PC-9 (cell line): ENCODE results near the gene CYP2C8. TPM values are rescaled to one million over a fixed set of nuclear protein-coding genes. Genes with fewer than 3 reads are reported as not detected.
"Not testable (repeated sequence)": the region's sequence is repeated elsewhere in the genome, so short reads cannot be mapped to it uniquely, and the experiment has no call there.

ENCODE experiments used
- BruUV-seq: library from RNA; stranded (reverse); fragments of 400-500 nt; replicated peaks from 2 replicates; lab custom pipeline; 2021; lab: Mats Ljungman, UMichigan
- CTCF ChIA-PET: fragments of 300-600 bp; sonication (Branson Sonifier 250); formaldehyde crosslinking; loops from one replicate; lab custom pipeline; 2022; ENCODE audit warnings: antibody characterized with exemption; lab: Charles Lee
- POLR2A ChIA-PET: fragments of 300-600 bp; sonication (Branson Sonifier 250); formaldehyde crosslinking; loops from one replicate; lab custom pipeline; 2022; ENCODE audit warnings: antibody characterized with exemption; ENCODE audit not compliant: unreplicated experiment; lab: Charles Lee
- DNase-seq, 2 experiments: peaks; one replicate each; pipeline versions ENCODE4 v3.0.0 to v3.0.0-alpha.2; 2015 to 2022; ENCODE audit warnings: mixed read lengths in 1 of 2
- H2AFZ ChIP-seq: fragments of 200-600 bp; sonication (generic); 2 replicates; pipeline ENCODE4 v1.8.1; 2017; ENCODE audit warnings: antibody characterized with exemption
- H3F3A ChIP-seq: fragments of 200-600 bp; sonication (generic); 2 replicates; pipeline ENCODE4 v1.8.1; 2017; ENCODE audit warnings: antibody characterized with exemption, mild to moderate bottlenecking, low read depth; ENCODE audit not compliant: insufficient read depth
- H3K27ac ChIP-seq: fragments of 200-600 bp; sonication (generic); 2 replicates; pipeline ENCODE4 v1.6.1; 2016; ENCODE audit warnings: mixed run types
- H3K27me3 ChIP-seq: fragments of 200-600 bp; sonication (generic); 2 replicates; pipeline ENCODE4 v1.6.1; 2016; ENCODE audit warnings: low read depth, mixed run types; ENCODE audit not compliant: insufficient read depth
- H3K36me3 ChIP-seq: fragments of 200-600 bp; sonication (generic); 2 replicates; pipeline ENCODE4 v1.6.1; 2016; ENCODE audit warnings: low read depth, mixed run types
- H3K4me1 ChIP-seq: fragments of 200-600 bp; sonication (generic); replicated peaks from 2 replicates; pipeline ENCODE4 v1.6.1; 2016; ENCODE audit warnings: mixed run types; ENCODE audit not compliant: insufficient read depth
- H3K4me2 ChIP-seq: fragments of 200-600 bp; sonication (generic); 2 replicates; pipeline ENCODE4 v1.6.1; 2017; ENCODE audit warnings: mixed run types
- H3K4me3 ChIP-seq: fragments of 200-600 bp; sonication (generic); 2 replicates; pipeline ENCODE4 v1.6.1; 2016; ENCODE audit warnings: mixed run types
- H3K79me2 ChIP-seq: fragments of 200-600 bp; sonication (generic); 2 replicates; pipeline ENCODE4 v1.6.1; 2017; ENCODE audit warnings: low read depth, mixed run types
- H3K9me2 ChIP-seq: fragments of 200-600 bp; sonication (generic); 2 replicates; pipeline ENCODE4 v1.8.1; 2017; ENCODE audit warnings: mild to moderate bottlenecking; ENCODE audit not compliant: insufficient read depth
- H3K9me3 ChIP-seq: fragments of 200-600 bp; sonication (generic); 2 replicates; pipeline ENCODE4 v1.8.1; 2016; ENCODE audit warnings: low read depth; ENCODE audit not compliant: insufficient read depth
- H4K20me1 ChIP-seq: fragments of 200-600 bp; sonication (generic); 2 replicates; pipeline ENCODE4 v1.8.1; 2017; ENCODE audit not compliant: insufficient read depth
- CTCF ChIP-seq: fragments of 200-600 bp; sonication (generic); conservative IDR thresholded peaks from 2 replicates; pipeline ENCODE4 v1.6.1; 2017; ENCODE audit warnings: mixed run types, antibody characterized with exemption, mild to moderate bottlenecking, moderate library complexity
- EZH2 ChIP-seq: fragments of 200-600 bp; sonication (generic); IDR thresholded peaks from 2 replicates; pipeline ENCODE4 v1.8.0; 2017; ENCODE audit warnings: antibody characterized with exemption, low read depth
- intact Hi-C: fragments of 100-400 bp; cut with micrococcal nuclease; formaldehyde crosslinking; loops from one replicate; pipeline ENCODE4 v1.10.0; 2022; ENCODE audit not compliant: unreplicated experiment
- total RNA-seq: library from RNA; stranded (reverse); gene quantifications from 2 replicates; pipeline ENCODE4 v1.2.3, GENCODE V29; 2021

Gene CYP2C8
- total RNA-seq, 1 experiment from 2014 or later, result not detected

- H3K4me1 ChIP-seq, result no peaks in the 10 kb centered on the region
- H3K4me2 ChIP-seq, result no peak overlapping the region
- H3K36me3 ChIP-seq, result no peaks in the 10 kb centered on the region
- no peak overlapping the region for H3K27ac ChIP-seq
- no TSS peak for BruUV-seq
- no peaks in the 10 kb centered on the region for H3F3A ChIP-seq
- no peak for TF ChIP-seq CTCF
- TF ChIP-seq EZH2, result no peak
- no peak overlapping the region for H3K4me3 ChIP-seq
- ChIA-PET CTCF (no interaction called here), POLR2A (no interaction called here)
- H3K9me3 ChIP-seq, result no peaks in the 10 kb centered on the region
- no peaks in the 10 kb centered on the region for H3K79me2 ChIP-seq
- H3K27me3 ChIP-seq, result no peaks in the 10 kb centered on the region
- DNase-seq, result no peak
- H3K9me2 ChIP-seq, result no peaks in the 10 kb centered on the region
- intact Hi-C loops, result no loop called here
- no peaks in the 10 kb centered on the region for H4K20me1 ChIP-seq
- no peak overlapping the region for H2AFZ ChIP-seq
Measured at GRCh38 chr10:95071107-95071660, 1.9 kb upstream of the CYP2C8 start.

GRCh38 chr10:95064125-95064524, 5.2 kb downstream of the CYP2C8 start:
- BruUV-seq, H3K27me3 ChIP-seq, H3K4me2 ChIP-seq, intact Hi-C loops, H2AFZ ChIP-seq, H4K20me1 ChIP-seq, H3K4me1 ChIP-seq, H3K79me2 ChIP-seq, H3K36me3 ChIP-seq, CTCF ChIA-PET, H3K9me3 ChIP-seq, H3K4me3 ChIP-seq, H3F3A ChIP-seq, H3K27ac ChIP-seq, H3K9me2 ChIP-seq, DNase-seq, POLR2A ChIA-PET: not testable (repeated sequence)

GRCh38 chr10:95056744-95057363, 12.4 kb downstream of the CYP2C8 start:
- TF ChIP-seq EZH2 (no peak), CTCF (no peak)
- Histone ChIP-seq H3F3A (no peaks in the 10 kb centered on the region), H3K4me1 (no peaks in the 10 kb centered on the region), H3K79me2 (no peaks in the 10 kb centered on the region), H3K4me3 (no peak overlapping the region), H2AFZ (no peak overlapping the region), H3K27me3 (no peaks in the 10 kb centered on the region), H3K9me3 (no peaks in the 10 kb centered on the region), H3K4me2 (no peak overlapping the region), H3K36me3 (no peaks in the 10 kb centered on the region), H3K9me2 (no peaks in the 10 kb centered on the region), H4K20me1 (no peaks in the 10 kb centered on the region), H3K27ac (no peak overlapping the region)
- DNase-seq, result no peak
- no TSS peak for BruUV-seq
- intact Hi-C loops, result no loop called here
- CTCF ChIA-PET, result no interaction called here
- POLR2A ChIA-PET, result no interaction called here

- DNase-seq, result no peak
Measured at GRCh38 chr10:95049919-95050318, 19.4 kb downstream of the CYP2C8 start.

More at GRCh38 chr10:95049919-95050318, 19.4 kb downstream of the CYP2C8 start:
- H2AFZ ChIP-seq, result no peak overlapping the region
- H3K4me2 ChIP-seq, result no peak overlapping the region
- intact Hi-C loops, result no loop called here
- no peak overlapping the region for H3K27ac ChIP-seq
- ChIA-PET CTCF (no interaction called here), POLR2A (no interaction called here)
- no peaks in the 10 kb centered on the region for H3K27me3 ChIP-seq
- no peaks in the 10 kb centered on the region for H4K20me1 ChIP-seq
- H3K36me3 ChIP-seq, result no peaks in the 10 kb centered on the region
- H3K9me3 ChIP-seq, result no peaks in the 10 kb centered on the region
- no TSS peak for BruUV-seq
- no peak overlapping the region for H3K4me3 ChIP-seq
- H3F3A ChIP-seq, result no peaks in the 10 kb centered on the region
- no peaks in the 10 kb centered on the region for H3K4me1 ChIP-seq
- no peaks in the 10 kb centered on the region for H3K79me2 ChIP-seq
- no peak for TF ChIP-seq EZH2
- TF ChIP-seq CTCF, result no peak
- H3K9me2 ChIP-seq, result no peaks in the 10 kb centered on the region
